HL-60 (cell line): ENCODE results near the gene HECW1.

Experiments used
- DNase-seq, 2 experiments: peaks; one replicate each; pipeline ENCODE4 v3.0.0-alpha.2; 2010 to 2020; ENCODE audit warnings: low read depth in 1 of 2, low spot score in 1 of 2
- H3K27ac ChIP-seq: fragments of 250-450 bp; sonication (Bioruptor Pico); replicated peaks from 2 replicates; pipeline ENCODE4 v1.5.1; 2020; ENCODE audit warnings: mild to moderate bottlenecking, moderate library complexity
- H3K27me3 ChIP-seq: fragments of 250-450 bp; sonication (Bioruptor Pico); 2 replicates; pipeline ENCODE4 v1.5.1; 2021; ENCODE audit warnings: mild to moderate bottlenecking, moderate library complexity; ENCODE audit not compliant: insufficient read depth, poor library complexity, severe bottlenecking
- H3K4me3 ChIP-seq: replicated peaks from 2 replicates; pipeline ENCODE4 v1.5.1; 2011; ENCODE audit warnings: mild to moderate bottlenecking, control low read depth, low read length; ENCODE audit not compliant: insufficient read depth
- GABPA ChIP-seq: IDR thresholded peaks from 2 replicates; pipeline ENCODE4 v1.6.1; 2012; ENCODE audit warnings: low read depth
- POLR2AphosphoS5 ChIP-seq: IDR thresholded peaks from 2 replicates; pipeline ENCODE4 v1.6.1; 2012; ENCODE audit warnings: low read depth
- SPI1 ChIP-seq: IDR thresholded peaks from 2 replicates; pipeline ENCODE4 v1.6.1; 2012; ENCODE audit warnings: low read depth, mild to moderate bottlenecking, borderline replicate concordance
- TF ChIP-seq, protein P1 (sequence below): IDR thresholded peaks from one replicate; pipeline ENCODE4 v1.5.1; 2011; ENCODE audit warnings: low read length, control low read depth, inconsistent platforms; ENCODE audit not compliant: insufficient read depth
- TF ChIP-seq, protein P2 (sequence below): IDR thresholded peaks from 2 replicates; pipeline ENCODE4 v1.6.1; 2012; ENCODE audit warnings: low read depth; ENCODE audit not compliant: insufficient replicate concordance

HECW1 gene

DNA sequence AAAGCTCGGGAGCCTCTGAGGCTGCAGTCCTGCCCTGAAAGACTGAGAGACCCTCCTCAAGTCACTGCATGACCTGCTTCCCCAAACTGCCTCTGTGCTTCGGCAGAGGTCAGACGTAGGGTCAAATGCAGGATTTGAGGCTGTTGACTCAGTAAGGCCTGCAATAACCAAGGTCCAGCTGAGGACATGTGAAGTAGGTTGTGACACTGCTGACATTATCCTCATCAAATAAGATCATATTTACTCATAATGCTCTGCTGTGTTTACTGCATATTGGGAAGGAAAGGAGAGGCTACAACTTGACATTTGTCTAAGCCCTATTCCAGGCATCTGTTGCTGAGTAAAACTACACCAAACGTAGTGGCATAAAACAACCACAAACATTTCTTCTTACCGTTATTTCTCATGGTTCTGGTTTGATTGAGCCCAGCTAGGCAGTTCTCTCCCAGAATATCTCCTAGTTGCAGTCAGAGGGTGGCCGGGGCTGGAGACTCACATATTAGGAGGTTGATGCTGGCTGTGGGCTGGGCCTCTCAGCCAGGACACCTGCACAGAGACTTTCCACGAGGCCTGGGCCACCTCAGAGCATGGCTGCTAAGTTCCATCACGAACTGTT is 348.4 kb downstream of the HECW1 start:
- Histone ChIP-seq H3K27ac (no peak overlapping the region), H3K27me3 (peaks cover 7% of the 10 kb centered on the region), H3K4me3 (no peak overlapping the region)
- DNase-seq: no peak
- TF ChIP-seq SPI1: no peak
- TF ChIP-seq POLR2AphosphoS5: no peak
- TF ChIP-seq, protein P1, sequence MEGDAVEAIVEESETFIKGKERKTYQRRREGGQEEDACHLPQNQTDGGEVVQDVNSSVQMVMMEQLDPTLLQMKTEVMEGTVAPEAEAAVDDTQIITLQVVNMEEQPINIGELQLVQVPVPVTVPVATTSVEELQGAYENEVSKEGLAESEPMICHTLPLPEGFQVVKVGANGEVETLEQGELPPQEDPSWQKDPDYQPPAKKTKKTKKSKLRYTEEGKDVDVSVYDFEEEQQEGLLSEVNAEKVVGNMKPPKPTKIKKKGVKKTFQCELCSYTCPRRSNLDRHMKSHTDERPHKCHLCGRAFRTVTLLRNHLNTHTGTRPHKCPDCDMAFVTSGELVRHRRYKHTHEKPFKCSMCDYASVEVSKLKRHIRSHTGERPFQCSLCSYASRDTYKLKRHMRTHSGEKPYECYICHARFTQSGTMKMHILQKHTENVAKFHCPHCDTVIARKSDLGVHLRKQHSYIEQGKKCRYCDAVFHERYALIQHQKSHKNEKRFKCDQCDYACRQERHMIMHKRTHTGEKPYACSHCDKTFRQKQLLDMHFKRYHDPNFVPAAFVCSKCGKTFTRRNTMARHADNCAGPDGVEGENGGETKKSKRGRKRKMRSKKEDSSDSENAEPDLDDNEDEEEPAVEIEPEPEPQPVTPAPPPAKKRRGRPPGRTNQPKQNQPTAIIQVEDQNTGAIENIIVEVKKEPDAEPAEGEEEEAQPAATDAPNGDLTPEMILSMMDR: no peak
- TF ChIP-seq, protein P2, sequence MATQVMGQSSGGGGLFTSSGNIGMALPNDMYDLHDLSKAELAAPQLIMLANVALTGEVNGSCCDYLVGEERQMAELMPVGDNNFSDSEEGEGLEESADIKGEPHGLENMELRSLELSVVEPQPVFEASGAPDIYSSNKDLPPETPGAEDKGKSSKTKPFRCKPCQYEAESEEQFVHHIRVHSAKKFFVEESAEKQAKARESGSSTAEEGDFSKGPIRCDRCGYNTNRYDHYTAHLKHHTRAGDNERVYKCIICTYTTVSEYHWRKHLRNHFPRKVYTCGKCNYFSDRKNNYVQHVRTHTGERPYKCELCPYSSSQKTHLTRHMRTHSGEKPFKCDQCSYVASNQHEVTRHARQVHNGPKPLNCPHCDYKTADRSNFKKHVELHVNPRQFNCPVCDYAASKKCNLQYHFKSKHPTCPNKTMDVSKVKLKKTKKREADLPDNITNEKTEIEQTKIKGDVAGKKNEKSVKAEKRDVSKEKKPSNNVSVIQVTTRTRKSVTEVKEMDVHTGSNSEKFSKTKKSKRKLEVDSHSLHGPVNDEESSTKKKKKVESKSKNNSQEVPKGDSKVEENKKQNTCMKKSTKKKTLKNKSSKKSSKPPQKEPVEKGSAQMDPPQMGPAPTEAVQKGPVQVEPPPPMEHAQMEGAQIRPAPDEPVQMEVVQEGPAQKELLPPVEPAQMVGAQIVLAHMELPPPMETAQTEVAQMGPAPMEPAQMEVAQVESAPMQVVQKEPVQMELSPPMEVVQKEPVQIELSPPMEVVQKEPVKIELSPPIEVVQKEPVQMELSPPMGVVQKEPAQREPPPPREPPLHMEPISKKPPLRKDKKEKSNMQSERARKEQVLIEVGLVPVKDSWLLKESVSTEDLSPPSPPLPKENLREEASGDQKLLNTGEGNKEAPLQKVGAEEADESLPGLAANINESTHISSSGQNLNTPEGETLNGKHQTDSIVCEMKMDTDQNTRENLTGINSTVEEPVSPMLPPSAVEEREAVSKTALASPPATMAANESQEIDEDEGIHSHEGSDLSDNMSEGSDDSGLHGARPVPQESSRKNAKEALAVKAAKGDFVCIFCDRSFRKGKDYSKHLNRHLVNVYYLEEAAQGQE: no peak
- TF ChIP-seq GABPA: no peak

DNA sequence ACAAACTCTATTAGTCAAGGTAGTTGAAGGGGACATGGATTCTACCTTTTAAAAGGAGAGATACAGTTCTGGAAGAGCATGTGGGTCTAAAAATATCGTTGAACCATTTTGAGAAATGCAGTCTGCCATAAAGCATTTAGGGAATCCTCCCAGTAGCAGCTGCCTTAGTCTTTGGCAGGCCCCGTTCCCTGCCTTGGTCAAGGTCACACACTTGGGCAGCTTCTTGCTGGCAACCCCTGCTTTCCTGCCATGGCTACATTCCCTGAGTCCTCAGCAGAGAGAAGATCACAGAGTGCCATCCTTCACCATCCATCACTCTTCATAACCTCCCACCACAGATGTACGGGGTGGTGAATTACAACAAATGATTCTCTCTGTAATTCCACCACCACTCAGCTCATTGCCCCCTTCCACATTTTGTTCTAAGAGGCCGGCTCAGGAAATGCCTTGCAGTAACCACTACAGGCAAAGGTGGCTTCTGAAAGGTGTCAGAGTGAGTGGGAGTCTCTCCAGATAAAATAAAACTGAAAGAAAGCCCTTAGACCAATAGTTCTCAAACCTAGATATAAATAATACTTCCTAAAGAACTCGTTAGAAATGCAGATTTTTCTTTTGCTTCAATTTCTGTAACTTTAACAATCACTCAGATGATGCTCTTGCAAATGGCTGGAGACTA is 349.0 kb downstream of the HECW1 start:
- TF ChIP-seq, protein P2: no peak
- TF ChIP-seq POLR2AphosphoS5: no peak
- TF ChIP-seq, protein P1: no peak
- no peak for TF ChIP-seq SPI1
- no peak for TF ChIP-seq GABPA
- Histone ChIP-seq H3K4me3 (no peak overlapping the region), H3K27ac (no peak overlapping the region), H3K27me3 (peaks cover 7% of the 10 kb centered on the region)
- DNase-seq: no peak

DNA sequence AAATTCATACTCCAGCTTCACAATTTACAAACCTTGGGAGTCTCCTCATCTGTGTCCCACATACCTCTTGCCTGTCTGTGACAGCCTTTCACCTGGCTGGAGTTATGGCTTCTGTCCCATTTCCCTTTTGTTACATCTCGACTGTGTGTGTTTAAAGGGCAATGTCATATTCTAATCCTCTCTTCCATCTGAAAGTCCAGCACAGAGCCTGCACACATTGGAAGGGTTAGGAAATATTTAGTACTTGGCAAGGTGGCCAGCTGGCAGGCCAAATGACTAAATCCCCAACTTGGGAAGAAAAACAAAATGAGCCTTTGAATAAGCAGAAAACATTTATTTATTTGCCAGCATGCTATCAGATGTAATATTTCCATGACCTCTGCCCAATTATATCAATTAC is 350.4 kb downstream of the HECW1 start:
- TF ChIP-seq POLR2AphosphoS5: no peak
- TF ChIP-seq, protein P2: no peak
- no peak for TF ChIP-seq SPI1
- TF ChIP-seq, protein P1: no peak
- TF ChIP-seq GABPA: no peak
- no peak for DNase-seq
- H3K27ac ChIP-seq: no peak overlapping the region
- H3K4me3 ChIP-seq: no peak overlapping the region
- H3K27me3 ChIP-seq: peaks cover 3% of the 10 kb centered on the region
